C4-2B (cell line): ENCODE measurements around the gene WDR27.

Experiments used
- CTCF ChIP-seq: fragments of 450-650 bp; conservative IDR thresholded peaks from 2 replicates; pipeline ENCODE4 v1.5.1; 2017; ENCODE audit warnings: mild to moderate bottlenecking
- ZFX ChIP-seq: fragments of 450-650 bp; IDR thresholded peaks from 2 replicates; pipeline ENCODE4 v1.6.1; 2017

GRCh38 chr6:169667716-169668115, 34.1 kb downstream of the WDR27 start:
- TF ChIP-seq CTCF (no peak), ZFX (no peak)
